ENCODE measurements around the gene HAUS6. TPM values are rescaled to one million over a fixed set of nuclear protein-coding genes. Genes with fewer than 3 reads are reported as not detected.

HAUS6 gene
- total RNA-seq, 4 donors from 2014 or later = 1.5 to 26.0 (median 14.4) TPM

- intact Hi-C loops (cut with DNase I; ENCODE audit: low total_unique reads) = no loop called here
- no peak overlapping the region for H3K4me3 ChIP-seq
- no peaks in the 10 kb centered on the region for H3K27me3 ChIP-seq
- no peaks in the 10 kb centered on the region for H3K4me1 ChIP-seq
- no peak overlapping the region for H3K27ac ChIP-seq
- H3K9me3 ChIP-seq = no peaks in the 10 kb centered on the region
- TF ChIP-seq, protein P1, sequence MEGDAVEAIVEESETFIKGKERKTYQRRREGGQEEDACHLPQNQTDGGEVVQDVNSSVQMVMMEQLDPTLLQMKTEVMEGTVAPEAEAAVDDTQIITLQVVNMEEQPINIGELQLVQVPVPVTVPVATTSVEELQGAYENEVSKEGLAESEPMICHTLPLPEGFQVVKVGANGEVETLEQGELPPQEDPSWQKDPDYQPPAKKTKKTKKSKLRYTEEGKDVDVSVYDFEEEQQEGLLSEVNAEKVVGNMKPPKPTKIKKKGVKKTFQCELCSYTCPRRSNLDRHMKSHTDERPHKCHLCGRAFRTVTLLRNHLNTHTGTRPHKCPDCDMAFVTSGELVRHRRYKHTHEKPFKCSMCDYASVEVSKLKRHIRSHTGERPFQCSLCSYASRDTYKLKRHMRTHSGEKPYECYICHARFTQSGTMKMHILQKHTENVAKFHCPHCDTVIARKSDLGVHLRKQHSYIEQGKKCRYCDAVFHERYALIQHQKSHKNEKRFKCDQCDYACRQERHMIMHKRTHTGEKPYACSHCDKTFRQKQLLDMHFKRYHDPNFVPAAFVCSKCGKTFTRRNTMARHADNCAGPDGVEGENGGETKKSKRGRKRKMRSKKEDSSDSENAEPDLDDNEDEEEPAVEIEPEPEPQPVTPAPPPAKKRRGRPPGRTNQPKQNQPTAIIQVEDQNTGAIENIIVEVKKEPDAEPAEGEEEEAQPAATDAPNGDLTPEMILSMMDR (IDR thresholded peaks at IDR 0.05) = no peak
- no peak for TF ChIP-seq POLR2A (IDR thresholded peaks at IDR 0.05)
- no peaks in the 10 kb centered on the region for H3K36me3 ChIP-seq
- no peak for DNase-seq
Observed at GRCh38 chr9:19146441-19147024, 43.8 kb upstream of the HAUS6 start.

DNA sequence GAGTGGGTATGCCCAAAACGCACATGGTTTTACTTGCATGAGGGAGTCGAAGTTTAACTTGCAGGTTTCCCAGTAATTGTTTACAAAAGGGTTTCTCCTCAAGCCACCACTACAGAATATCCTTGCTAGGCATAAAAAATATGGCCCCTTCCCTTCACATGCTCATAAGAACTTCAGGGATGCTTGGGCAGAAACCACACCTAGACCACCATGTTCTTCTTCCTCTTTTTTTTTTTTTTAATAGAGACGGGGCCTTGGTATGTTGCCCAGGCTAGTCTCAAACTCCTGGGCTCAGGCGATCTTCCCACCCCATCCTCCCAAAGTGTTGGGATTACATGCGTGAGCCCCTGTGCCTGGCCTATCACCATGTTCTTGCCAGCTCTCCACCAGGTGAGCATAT is 43.2 kb upstream of the HAUS6 start:
- Histone ChIP-seq H3K36me3 (no peaks in the 10 kb centered on the region), H3K27ac (no peak overlapping the region), H3K4me1 (no peaks in the 10 kb centered on the region), H3K4me3 (no peak overlapping the region), H3K9me3 (no peaks in the 10 kb centered on the region), H3K27me3 (no peaks in the 10 kb centered on the region)
- intact Hi-C loops (cut with DNase I; ENCODE audit: low total_unique reads) = no loop called here
- TF ChIP-seq POLR2A (IDR thresholded peaks at IDR 0.05) = no peak
- TF ChIP-seq, protein P1 (IDR thresholded peaks at IDR 0.05) = no peak
- DNase-seq = no peak

GRCh38 chr9:19140259-19140658 is 37.6 kb upstream of the HAUS6 start:
- Histone ChIP-seq H3K4me3 (no peak overlapping the region), H3K36me3 (no peaks in the 10 kb centered on the region), H3K9me3 (no peaks in the 10 kb centered on the region), H3K4me1 (no peaks in the 10 kb centered on the region), H3K27ac (no peak overlapping the region), H3K27me3 (no peaks in the 10 kb centered on the region)
- no peak for DNase-seq
- TF ChIP-seq, protein P1 (IDR thresholded peaks at IDR 0.05) = no peak
- no peak for TF ChIP-seq POLR2A (IDR thresholded peaks at IDR 0.05)
- intact Hi-C loops (cut with DNase I; ENCODE audit: low total_unique reads) = no loop called here

- H3K27me3 ChIP-seq = no peaks in the 10 kb centered on the region
- intact Hi-C loops (cut with DNase I; ENCODE audit: low total_unique reads) = no loop called here
- no peak for DNase-seq
Observed at GRCh38 chr9:19138084-19138483, 35.4 kb upstream of the HAUS6 start.

DNA sequence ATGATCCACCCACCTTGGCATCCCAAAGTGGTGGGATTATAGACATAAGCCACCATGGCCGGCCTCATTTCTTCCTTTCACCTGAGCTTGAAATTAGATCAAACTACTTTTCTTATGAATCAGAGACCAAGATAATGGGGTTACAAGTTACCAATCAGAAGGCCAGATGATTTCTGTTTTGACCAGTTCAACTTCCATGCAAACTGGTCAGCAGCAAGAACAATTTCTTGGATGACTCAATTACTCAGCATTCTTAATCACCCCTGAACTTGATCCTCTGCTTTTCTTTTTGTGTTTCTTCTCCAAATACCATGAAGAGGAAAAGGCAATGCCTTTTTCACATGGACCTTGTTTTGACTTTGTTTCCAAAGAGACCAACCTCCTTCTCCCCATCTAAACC is 34.6 kb upstream of the HAUS6 start:
- Histone ChIP-seq H3K4me1 (no peaks in the 10 kb centered on the region), H3K9me3 (no peaks in the 10 kb centered on the region), H3K4me3 (no peak overlapping the region), H3K27ac (no peak overlapping the region), H3K27me3 (no peaks in the 10 kb centered on the region), H3K36me3 (no peaks in the 10 kb centered on the region)
- intact Hi-C loops (cut with DNase I; ENCODE audit: low total_unique reads) = no loop called here
- TF ChIP-seq POLR2A (IDR thresholded peaks at IDR 0.05) = no peak
- TF ChIP-seq, protein P1 (IDR thresholded peaks at IDR 0.05) = no peak
- DNase-seq = no peak

More at GRCh38 chr9:19138084-19138483, 35.4 kb upstream of the HAUS6 start:
- Histone ChIP-seq H3K4me1 (no peaks in the 10 kb centered on the region), H3K9me3 (no peaks in the 10 kb centered on the region), H3K27ac (no peak overlapping the region), H3K4me3 (no peak overlapping the region), H3K36me3 (no peaks in the 10 kb centered on the region)
- TF ChIP-seq POLR2A (IDR thresholded peaks at IDR 0.05) = no peak
- TF ChIP-seq, protein P1 (IDR thresholded peaks at IDR 0.05) = no peak

Data from uterus (tissue), 4 donors.